Activated gamma-delta T cell treated with Interleukin-2 at 50 U/mL for 16 hours (primary cell): ENCODE results near the gene CEP70.

Source experiments
- DNase-seq: peaks from one replicate; pipeline ENCODE4 v3.0.0-alpha.2; 2020

CEP70 gene

DNA sequence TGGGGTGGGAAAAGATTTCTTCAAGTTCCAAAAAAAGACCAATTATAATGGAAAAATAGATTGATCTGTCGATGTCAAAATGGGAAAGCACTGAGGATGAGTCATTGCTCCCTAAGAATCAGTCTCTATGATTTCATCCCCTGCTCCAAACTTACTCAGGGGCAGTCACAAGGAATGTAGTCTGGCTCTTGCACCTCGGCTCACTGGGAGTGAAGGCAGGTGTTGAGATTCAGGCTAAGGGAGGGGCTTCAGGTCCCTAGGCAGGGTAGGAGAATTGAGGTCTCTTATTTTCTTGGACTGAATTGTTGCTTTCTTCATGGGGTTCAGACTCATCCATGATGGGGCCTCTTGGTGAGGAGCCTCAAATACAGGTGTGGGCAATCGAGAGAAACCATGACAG is 145.4 kb downstream of the CEP70 start:
- no peak for DNase-seq

DNA sequence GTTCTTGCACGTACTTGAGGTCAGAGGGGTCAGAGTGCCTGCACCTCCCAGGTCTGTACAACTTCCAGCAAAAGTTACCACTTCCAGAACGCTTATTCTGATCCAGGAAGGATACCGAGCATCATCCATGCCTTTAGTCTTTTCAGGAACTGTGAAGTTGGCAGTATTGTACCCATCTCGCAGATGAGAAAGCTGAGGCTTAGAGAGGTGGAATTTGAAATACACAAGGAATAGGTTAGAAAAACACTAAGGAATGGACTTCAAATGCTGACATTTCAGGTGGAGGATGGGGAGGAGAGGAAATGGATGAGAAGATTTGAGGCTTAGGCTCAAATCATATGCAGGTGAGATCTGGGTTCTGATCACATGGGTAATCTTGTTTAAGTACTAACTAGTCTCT is 148.4 kb downstream of the CEP70 start:
- DNase-seq, result no peak

DNA sequence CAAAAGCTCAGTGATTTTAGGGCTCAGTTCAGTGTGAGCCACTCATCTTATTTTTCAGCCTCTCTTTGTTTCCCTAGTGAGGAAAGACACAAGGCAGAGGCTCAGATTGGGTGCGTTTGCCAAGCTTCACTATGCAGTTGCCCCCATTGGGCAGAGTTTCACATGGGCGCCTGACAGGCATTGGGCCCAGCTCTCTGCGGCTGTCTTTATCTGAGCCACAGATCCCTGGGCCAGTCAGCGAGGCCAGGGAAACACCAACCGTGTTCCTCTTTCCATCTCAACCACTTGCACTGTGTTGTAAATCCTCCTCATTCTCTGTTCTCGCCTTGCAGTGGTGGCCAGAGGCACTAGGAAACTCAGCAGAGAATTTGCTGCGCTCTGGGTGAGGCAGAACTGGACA is 148.8 kb downstream of the CEP70 start:
- no peak for DNase-seq
